Activated T-cell treated with anti-CD3 and anti-CD28 coated beads, Interleukin-2, amount 50 U/mL, for 72 hours (primary cell): Measurements from ENCODE around the gene ATP9B. TPM values are rescaled to one million over a fixed set of nuclear protein-coding genes. Genes with fewer than 3 reads are reported as not detected.
A peak's percentile ranks its signal among the peaks of the same experiment; 100 is the strongest.
"Not testable (repeated sequence)": the region's sequence is repeated elsewhere in the genome, so short reads cannot be mapped to it uniquely, and the experiment has no call there.

Experiments
- ATAC-seq, 2 donors: fragments of 150-1000 bp; cut with Tn5 transposase; replicated peaks in 1 of 2; 2 replicates each; pipeline ENCODE4 v1.10.0; 2021; ENCODE audit warnings: moderate library complexity in 2 of 2, mild to moderate bottlenecking in 1 of 2
- DNase-seq, 2 donors: peaks; one replicate each; pipeline ENCODE4 v3.0.0; 2021 to 2022; ENCODE audit warnings: mixed read lengths in 1 of 2
- H3K27ac Mint-ChIP-seq: one replicate; pipeline ENCODE4 v1.8.0; 2022; ENCODE audit warnings: mild to moderate bottlenecking, moderate library complexity, mixed read lengths
- H3K27me3 Mint-ChIP-seq: one replicate; pipeline ENCODE4 v1.8.0; 2022; ENCODE audit warnings: low read depth, mixed read lengths
- H3K36me3 Mint-ChIP-seq, 2 donors: one replicate each; pipeline ENCODE4 v1.8.0; 2022; ENCODE audit warnings: mixed read lengths in 2 of 2, mild to moderate bottlenecking in 1 of 2; ENCODE audit not compliant: insufficient read depth in 2 of 2
- H3K4me1 Mint-ChIP-seq: one replicate; pipeline ENCODE4 v1.8.0; 2022; ENCODE audit warnings: low read depth, mixed read lengths
- H3K4me3 Mint-ChIP-seq, 2 donors: one replicate each; pipeline ENCODE4 v1.8.0; 2022; ENCODE audit warnings: mild to moderate bottlenecking in 2 of 2, mixed read lengths in 2 of 2, moderate library complexity in 2 of 2
- H3K9me3 Mint-ChIP-seq, 2 donors: one replicate each; pipeline ENCODE4 v1.8.0; 2022; ENCODE audit warnings: mixed read lengths in 2 of 2
- total RNA-seq, 2 donors: library from RNA; stranded (reverse); gene quantifications; one replicate each; pipeline ENCODE4 v1.2.3, GENCODE V29; 2022

Gene ATP9B
- total RNA-seq, 2 donors from 2014 or later: 24.1 TPM

DNA sequence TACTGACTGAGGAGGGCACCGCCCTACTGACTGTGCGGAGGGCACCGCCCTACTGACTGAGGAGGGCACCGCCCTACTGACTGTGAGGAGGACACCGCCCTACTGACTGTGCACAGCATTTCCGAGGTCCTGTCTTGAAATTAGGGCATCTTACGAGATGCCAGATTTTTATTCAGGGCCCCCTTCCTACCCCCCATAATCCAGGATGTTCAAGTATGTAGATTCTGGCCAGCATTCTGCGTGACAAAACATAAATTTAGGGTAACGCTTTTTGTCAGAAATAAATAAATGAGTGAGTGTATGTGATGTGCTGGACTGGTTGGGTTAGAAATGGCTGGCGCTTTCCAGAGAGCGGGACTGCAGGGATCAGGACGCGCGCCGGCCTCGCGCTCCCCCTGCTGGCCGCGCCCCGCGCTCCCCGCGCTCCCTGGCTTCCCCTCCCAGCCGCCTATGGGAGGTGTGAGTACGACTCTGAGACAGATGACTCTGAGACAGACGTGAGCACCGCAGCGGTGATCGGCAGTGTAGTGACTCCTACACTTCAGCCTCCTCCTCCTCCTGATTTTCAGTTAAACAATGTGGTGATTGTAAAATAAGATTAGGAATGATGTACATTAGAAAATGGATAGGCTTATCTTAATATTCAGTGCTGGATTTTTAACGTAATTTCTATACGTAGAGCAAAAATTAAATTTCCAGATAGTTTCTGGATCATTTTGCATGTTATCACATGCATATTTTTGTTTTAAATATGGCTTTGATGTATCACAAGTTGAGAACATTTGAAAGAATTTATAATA, 177.3 kb downstream of the ATP9B start:
- peaks cover 24% of the 10 kb centered on the region for H3K4me1 Mint-ChIP-seq
- no peaks in the 10 kb centered on the region for H3K9me3 Mint-ChIP-seq
- H3K36me3 Mint-ChIP-seq: no peaks in the 10 kb centered on the region
- ATAC-seq: peak; percentile 99
- H3K27ac Mint-ChIP-seq: no peak overlapping the region
- H3K27me3 Mint-ChIP-seq: no peaks in the 10 kb centered on the region
- H3K4me3 Mint-ChIP-seq: peak overlapping the region; percentile 33 to 82
- peak; percentile 72 to 82 for DNase-seq

DNA sequence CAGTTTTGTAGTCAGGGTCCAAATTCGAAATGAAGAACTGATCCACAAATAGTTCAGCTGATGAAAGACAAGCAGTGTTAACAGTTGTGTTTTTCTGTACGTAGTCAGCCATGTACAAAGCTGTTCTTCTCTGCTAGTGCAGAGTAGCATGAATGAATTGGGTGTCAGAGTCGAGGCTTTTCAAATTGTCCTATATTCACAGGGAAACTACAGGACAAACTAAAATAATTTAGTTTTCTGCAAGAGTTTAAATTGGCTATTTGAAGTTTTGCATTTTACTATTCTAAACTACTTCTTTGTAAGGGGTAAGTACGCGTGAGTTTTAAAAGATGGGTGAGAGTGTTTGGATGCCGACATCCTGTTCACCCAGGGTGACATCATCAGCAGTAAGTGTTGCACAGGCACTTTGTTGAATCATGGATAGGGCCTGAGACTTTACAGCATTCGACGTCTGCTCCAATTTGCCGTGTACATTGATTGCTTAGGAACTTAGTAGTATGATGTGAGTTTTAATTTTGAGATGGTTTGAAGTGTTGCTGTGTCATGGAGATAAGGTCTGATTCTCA, 179.4 kb downstream of the ATP9B start:
- DNase-seq: no peak
- peaks cover 24% of the 10 kb centered on the region for H3K4me1 Mint-ChIP-seq
- no peaks in the 10 kb centered on the region for H3K9me3 Mint-ChIP-seq

DNA sequence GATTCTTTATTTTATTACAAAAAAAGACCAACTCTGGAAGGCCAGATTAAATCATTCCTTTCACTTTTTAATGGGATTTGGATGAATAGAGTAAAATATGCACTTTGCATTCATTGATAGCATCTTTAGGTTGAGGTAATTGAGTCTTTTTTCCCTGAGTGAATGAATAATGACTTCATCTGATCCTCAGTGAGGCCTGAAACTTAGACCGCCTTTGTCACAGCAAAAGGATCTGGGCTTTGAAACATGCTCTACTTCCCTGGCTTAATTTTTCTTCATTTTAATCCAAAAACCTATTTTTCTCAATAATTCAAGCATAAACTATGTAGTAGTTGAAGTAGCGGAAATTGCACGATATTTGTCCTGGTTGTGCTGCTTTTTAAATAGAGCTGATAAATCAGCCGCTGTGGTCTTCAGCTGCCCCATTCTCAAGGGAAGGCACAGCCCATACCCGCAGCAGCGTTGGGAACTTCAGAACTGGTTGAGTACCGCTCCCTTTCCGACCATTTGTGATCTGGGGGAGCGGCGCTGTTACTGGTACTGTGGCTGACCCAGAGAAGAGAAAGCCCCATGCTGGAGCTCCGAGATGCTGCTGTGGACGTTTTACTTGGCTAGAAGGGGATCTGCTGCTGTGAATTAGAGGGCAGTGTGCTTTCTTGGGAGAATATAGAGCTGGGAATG, 181.2 kb downstream of the ATP9B start:
- Mint-ChIP-seq H3K4me1 (peaks cover 24% of the 10 kb centered on the region), H3K27me3 (no peaks in the 10 kb centered on the region), H3K27ac (no peak overlapping the region), H3K36me3 (peaks cover 0 to 2% of the 10 kb centered on the region in 2 donors), H3K9me3 (no peaks in the 10 kb centered on the region), H3K4me3 (no peak overlapping the region)
- DNase-seq: no peak
- ATAC-seq: no peak

More for the DNA sequence above, 179.4 kb downstream of the ATP9B start:
- H3K36me3 Mint-ChIP-seq: no peaks in the 10 kb centered on the region
- no peak overlapping the region for H3K4me3 Mint-ChIP-seq
- H3K27ac Mint-ChIP-seq: no peak overlapping the region
- no peak for ATAC-seq
- H3K27me3 Mint-ChIP-seq: no peaks in the 10 kb centered on the region

DNA sequence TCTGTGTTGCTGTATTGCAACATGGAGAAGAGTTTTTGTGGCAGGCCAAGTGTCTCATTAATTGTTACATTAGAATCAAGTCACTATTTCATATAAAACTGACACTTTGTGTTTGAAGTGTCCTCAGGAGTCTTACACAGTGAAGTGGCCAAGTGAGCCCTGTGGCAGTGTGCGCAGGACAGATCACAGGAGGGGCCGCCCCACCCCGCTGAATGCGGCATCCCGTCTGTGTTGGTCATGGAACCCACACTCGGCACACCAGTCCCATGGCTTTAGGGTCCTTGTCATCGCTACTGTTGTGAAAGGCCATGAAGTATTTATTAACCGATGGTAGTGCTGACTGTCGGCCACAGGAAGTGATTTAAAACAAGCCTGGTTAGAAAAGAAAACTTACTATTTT, 181.8 kb downstream of the ATP9B start:
- no peak overlapping the region for H3K4me3 Mint-ChIP-seq

DNA sequence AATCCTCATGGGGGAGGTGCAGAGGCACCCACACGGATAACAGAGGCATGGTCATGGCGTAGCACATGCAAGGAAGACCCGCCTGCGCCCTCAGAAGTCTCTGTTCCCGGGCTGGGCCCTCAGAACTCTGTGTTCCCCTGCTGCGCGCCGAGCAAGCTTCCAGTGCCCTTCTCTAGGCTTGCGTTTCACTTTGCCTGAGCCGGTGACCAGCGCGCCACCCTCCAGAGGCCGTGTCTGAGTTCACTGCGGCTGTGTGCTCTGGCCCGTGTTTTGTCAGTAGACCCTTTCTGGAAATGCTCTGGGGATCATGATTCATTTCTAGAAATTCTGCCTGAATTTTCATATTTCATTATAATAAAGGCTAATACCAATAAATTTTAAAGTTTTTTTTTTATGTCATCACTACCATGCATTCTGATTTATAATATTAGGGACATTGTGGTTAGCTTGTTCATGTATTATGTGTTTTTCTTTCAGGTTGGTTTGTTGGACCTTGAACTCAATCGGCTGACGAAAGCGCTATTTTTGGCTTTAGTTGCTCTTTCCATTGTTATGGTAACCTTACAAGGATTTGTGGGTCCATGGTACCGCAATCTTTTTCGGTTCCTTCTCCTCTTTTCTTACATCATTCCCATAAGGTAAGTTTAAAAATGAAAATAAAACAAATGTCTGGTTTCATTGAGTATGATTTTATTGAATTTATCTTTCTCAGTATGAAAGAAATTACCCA, 183.9 kb downstream of the ATP9B start:
- ATAC-seq (no peak), DNase-seq (no peak)
- H3K27me3 Mint-ChIP-seq: no peaks in the 10 kb centered on the region
- no peak overlapping the region for H3K4me3 Mint-ChIP-seq
- H3K27ac Mint-ChIP-seq: no peak overlapping the region
- H3K36me3 Mint-ChIP-seq: peaks cover 0 to 2% of the 10 kb centered on the region in 2 donors
- H3K9me3 Mint-ChIP-seq: no peaks in the 10 kb centered on the region
- peaks cover 14% of the 10 kb centered on the region for H3K4me1 Mint-ChIP-seq

More for the DNA sequence above, 181.8 kb downstream of the ATP9B start:
- H3K9me3 Mint-ChIP-seq: no peaks in the 10 kb centered on the region
- H3K27me3 Mint-ChIP-seq: no peaks in the 10 kb centered on the region
- no peak for DNase-seq
- ATAC-seq: no peak
- H3K4me1 Mint-ChIP-seq: peaks cover 24% of the 10 kb centered on the region
- peaks cover 0 to 2% of the 10 kb centered on the region in 2 donors for H3K36me3 Mint-ChIP-seq
- no peak overlapping the region for H3K27ac Mint-ChIP-seq

DNA sequence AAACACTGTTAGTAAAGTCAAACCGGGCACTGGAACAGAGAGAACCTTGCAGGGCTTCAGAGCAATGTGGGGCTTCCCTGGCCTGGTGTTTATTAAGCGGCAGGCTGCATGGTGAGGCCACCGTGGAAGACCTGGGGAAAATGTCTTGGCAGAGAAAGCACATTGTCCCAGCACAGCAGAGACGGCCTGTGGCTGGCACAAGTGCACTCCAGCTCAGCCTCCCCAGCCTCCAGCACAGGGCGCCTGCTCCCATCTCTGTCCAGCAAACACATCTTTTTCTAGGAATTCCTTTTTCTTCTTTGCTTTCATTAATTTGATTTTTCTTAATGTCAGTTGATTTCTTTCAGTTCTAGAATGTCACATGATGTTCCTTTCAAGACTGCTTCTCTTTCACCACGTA, 188.3 kb downstream of the ATP9B start:
- no peak for DNase-seq
- Mint-ChIP-seq H3K27me3 (no peaks in the 10 kb centered on the region), H3K4me3 (no peak overlapping the region), H3K36me3 (peaks cover 2% of the 10 kb centered on the region in 2 donors), H3K4me1 (no peaks in the 10 kb centered on the region), H3K27ac (no peak overlapping the region), H3K9me3 (no peaks in the 10 kb centered on the region)
- no peak for ATAC-seq

DNA sequence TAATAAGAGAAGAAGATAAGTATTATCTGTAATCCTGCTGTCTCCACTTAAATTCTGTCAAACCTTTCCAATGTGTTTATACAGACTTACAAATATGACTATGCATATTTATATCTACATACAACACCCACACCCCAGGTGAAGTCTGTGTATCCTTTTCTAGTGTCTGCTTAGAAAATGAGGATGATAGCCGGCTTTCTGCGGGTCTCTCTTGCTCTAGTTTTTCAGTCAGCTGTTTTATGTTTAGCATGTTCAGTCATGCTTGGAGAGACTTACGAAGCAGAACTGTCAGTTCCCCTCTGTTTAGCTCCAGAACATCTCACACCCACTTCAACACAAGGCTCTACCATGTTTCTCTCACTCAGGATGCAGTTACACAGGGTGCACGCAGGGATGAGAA, 189.3 kb downstream of the ATP9B start:
- H3K27ac Mint-ChIP-seq: no peak overlapping the region
- H3K9me3 Mint-ChIP-seq: no peaks in the 10 kb centered on the region
- H3K4me1 Mint-ChIP-seq: no peaks in the 10 kb centered on the region
- DNase-seq: no peak
- H3K4me3 Mint-ChIP-seq: no peak overlapping the region
- H3K27me3 Mint-ChIP-seq: no peaks in the 10 kb centered on the region
- H3K36me3 Mint-ChIP-seq: peaks cover 2 to 3% of the 10 kb centered on the region in 2 donors
- ATAC-seq: no peak

DNA sequence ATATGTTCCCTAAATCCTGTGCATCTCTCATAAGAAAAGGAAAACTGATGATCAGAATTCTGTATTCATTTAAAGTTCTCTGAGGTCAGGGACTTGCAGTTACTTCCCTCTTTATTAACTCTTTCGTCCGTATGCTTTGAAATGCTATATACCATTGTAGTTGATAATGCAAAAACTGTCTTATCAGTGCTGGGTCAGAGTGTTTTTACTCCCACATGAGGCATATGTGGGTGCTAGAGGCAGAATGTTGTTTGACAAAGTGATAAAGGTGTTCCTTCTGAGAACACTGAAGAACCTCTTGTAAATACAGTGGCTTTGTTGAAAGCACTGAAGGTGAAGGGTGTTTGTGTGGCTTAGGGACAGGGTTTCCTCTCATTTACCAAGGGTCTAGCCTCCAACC, 190.0 kb downstream of the ATP9B start:
- Mint-ChIP-seq H3K4me3 (no peak overlapping the region), H3K27ac (no peak overlapping the region), H3K27me3 (no peaks in the 10 kb centered on the region), H3K4me1 (no peaks in the 10 kb centered on the region), H3K36me3 (peaks cover 2 to 4% of the 10 kb centered on the region in 2 donors), H3K9me3 (no peaks in the 10 kb centered on the region)
- DNase-seq (no peak), ATAC-seq (no peak)

DNA sequence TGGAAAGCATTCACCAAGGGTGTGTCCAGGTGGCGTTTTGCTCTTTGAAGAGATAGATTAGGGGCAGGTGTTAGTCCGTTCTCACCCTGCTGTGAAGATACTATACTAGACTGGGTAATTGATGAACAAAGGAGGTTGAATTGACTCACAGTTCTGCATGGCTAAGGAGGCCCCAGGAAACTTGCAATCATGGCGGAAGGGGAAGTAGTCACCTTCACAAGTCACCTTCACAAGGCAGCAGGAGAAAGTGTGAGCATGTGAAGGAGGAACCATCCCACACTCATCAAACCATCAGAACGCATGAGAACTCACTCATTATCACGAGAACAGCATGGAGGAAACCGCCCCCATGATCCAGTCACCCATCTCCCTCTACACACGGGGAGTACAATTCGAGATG, 190.8 kb downstream of the ATP9B start:
- Mint-ChIP-seq H3K4me1 (no peaks in the 10 kb centered on the region), H3K27ac (no peak overlapping the region), H3K9me3 (peaks cover under 1 to 3% of the 10 kb centered on the region in 2 donors), H3K27me3 (no peaks in the 10 kb centered on the region), H3K4me3 (no peak overlapping the region), H3K36me3 (peaks cover 1 to 5% of the 10 kb centered on the region in 2 donors)
- no peak for ATAC-seq
- no peak for DNase-seq

DNA sequence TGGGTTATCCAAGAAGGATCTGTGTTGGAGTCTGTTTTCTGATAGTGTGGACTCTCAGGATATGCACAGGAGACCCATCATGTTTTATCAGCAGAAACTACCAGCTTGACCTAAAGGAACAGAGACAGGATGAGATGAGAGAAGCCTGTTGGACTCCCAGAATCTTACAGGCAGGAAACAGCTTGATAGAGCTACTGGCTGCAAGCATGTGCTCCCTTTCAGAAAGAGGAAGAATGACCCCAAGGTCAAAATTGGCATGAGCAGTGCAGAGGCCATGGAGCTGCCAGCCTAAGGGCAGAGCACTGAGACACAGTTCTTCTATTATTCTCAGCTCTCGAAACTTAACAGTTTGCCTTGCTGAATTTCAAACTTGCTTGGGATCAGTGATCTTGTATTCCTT, 191.3 kb downstream of the ATP9B start:
- H3K4me1 Mint-ChIP-seq: no peaks in the 10 kb centered on the region
- peaks cover 6 to 7% of the 10 kb centered on the region in 2 donors for H3K36me3 Mint-ChIP-seq
- no peaks in the 10 kb centered on the region for H3K27me3 Mint-ChIP-seq
- DNase-seq: no peak
- no peak overlapping the region for H3K27ac Mint-ChIP-seq
- no peak for ATAC-seq
- peaks cover 4 to 6% of the 10 kb centered on the region in 2 donors for H3K9me3 Mint-ChIP-seq
- H3K4me3 Mint-ChIP-seq: no peak overlapping the region

DNA sequence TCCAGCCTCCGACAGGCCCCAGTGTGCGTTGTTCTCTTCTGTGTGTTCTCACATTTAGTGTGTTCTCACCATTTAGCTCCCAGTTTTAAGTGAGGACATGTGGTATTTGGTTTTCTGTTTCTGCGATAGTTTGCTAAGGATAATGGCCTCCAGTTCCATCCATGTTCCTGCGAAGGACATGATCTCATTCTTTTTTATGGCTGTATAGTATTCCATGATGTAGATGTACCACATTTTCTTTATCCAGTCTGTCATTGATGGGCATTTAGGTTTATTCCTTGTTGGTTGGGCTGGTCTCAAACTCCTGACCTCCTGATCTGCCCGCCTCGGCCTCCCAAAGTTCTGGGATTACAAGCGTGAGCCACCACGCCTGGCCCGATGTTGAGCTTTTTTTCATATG, 195.9 kb downstream of the ATP9B start:
- not testable (repeated sequence) for H3K4me1 Mint-ChIP-seq, H3K27me3 Mint-ChIP-seq, DNase-seq, H3K4me3 Mint-ChIP-seq, H3K27ac Mint-ChIP-seq, H3K9me3 Mint-ChIP-seq, ATAC-seq
- peaks cover 12 to 16% of the 10 kb centered on the region in 2 donors for H3K36me3 Mint-ChIP-seq

DNA sequence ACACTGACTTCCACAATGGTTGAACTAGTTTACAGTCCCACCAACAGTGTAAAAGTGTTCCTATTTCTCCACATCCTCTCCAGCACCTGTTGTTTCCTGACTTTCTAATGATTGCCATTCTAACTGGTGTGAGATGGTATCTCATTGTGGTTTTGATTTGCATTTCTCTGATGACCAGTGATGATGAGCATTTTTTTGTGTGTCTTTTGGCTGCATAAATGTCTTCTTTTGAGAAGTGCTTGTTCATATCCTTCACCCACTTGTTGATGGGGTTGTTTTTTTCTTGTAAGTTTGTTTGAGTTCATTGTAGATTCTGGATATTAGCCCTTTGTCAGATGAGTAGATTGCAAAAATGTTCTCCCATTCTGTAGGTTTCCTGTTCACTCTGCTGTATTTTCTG, 202.6 kb downstream of the ATP9B start:
- H3K36me3 Mint-ChIP-seq: peaks cover 11% of the 10 kb centered on the region in 2 donors
- H3K9me3 Mint-ChIP-seq, H3K4me3 Mint-ChIP-seq: not testable (repeated sequence)

DNA sequence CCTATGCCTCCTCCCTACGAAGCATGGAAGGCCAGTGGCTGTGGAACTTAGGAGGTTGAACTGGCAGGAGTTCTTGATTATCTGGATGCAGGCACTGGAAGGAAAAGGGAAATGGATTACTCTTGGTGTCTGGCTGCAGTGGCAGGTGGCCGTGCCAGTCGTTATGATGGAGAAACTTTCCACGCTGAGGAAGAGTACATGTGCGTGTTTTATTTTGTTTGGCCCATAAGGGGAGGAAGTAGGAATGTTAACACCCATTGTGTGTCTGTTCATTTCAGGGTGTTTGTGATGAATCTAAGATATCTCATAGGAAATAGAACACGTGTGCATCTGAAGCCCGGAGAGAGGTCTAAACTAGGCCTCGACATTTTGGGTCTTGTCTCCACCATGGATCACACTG, 203.7 kb downstream of the ATP9B start:
- H3K27me3 Mint-ChIP-seq: no peaks in the 10 kb centered on the region
- ATAC-seq (no peak), DNase-seq (no peak)
- H3K4me3 Mint-ChIP-seq: no peak overlapping the region
- H3K36me3 Mint-ChIP-seq: peaks cover 11 to 12% of the 10 kb centered on the region in 2 donors
- H3K9me3 Mint-ChIP-seq: peaks cover 1 to 2% of the 10 kb centered on the region in 2 donors
- H3K27ac Mint-ChIP-seq: no peak overlapping the region
- peaks cover 14% of the 10 kb centered on the region for H3K4me1 Mint-ChIP-seq

More for the DNA sequence above, 202.6 kb downstream of the ATP9B start:
- not testable (repeated sequence) for ATAC-seq, H3K27me3 Mint-ChIP-seq, H3K27ac Mint-ChIP-seq, DNase-seq
- peaks cover 14% of the 10 kb centered on the region for H3K4me1 Mint-ChIP-seq
